Hepatocyte (in vitro differentiated cells): ENCODE results near the gene NAPEPLD.

ENCODE experiments used
- EZH2 ChIP-seq: fragments of 200-600 bp; sonication (generic); IDR thresholded peaks from 2 replicates; pipeline ENCODE4 v1.6.1; 2016; ENCODE audit warnings: antibody characterized with exemption, mild to moderate bottlenecking, borderline replicate concordance
- EZH2phosphoT487 ChIP-seq: fragments of 200-600 bp; sonication (generic); IDR thresholded peaks from one replicate; pipeline ENCODE4 v1.6.1; 2018; ENCODE audit warnings: antibody characterized with exemption, mild to moderate bottlenecking, low read depth, moderate library complexity; ENCODE audit not compliant: unreplicated experiment, severe bottlenecking
- TF ChIP-seq, protein P1 (sequence below): fragments of 200-600 bp; sonication (generic); IDR thresholded peaks from 2 replicates; pipeline ENCODE4 v1.5.1; 2016; ENCODE audit warnings: antibody characterized with exemption, mild to moderate bottlenecking; ENCODE audit not compliant: poor library complexity

- TF ChIP-seq EZH2 = no peak
- TF ChIP-seq, protein P1, sequence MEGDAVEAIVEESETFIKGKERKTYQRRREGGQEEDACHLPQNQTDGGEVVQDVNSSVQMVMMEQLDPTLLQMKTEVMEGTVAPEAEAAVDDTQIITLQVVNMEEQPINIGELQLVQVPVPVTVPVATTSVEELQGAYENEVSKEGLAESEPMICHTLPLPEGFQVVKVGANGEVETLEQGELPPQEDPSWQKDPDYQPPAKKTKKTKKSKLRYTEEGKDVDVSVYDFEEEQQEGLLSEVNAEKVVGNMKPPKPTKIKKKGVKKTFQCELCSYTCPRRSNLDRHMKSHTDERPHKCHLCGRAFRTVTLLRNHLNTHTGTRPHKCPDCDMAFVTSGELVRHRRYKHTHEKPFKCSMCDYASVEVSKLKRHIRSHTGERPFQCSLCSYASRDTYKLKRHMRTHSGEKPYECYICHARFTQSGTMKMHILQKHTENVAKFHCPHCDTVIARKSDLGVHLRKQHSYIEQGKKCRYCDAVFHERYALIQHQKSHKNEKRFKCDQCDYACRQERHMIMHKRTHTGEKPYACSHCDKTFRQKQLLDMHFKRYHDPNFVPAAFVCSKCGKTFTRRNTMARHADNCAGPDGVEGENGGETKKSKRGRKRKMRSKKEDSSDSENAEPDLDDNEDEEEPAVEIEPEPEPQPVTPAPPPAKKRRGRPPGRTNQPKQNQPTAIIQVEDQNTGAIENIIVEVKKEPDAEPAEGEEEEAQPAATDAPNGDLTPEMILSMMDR = no peak
- TF ChIP-seq EZH2phosphoT487 = no peak
These were observed 8.8 kb downstream of the NAPEPLD start for GRCh38 chr7:103140061-103140460.
